Measurements from ENCODE around the gene STAG2.
"Not testable (repeated sequence)": the region's sequence is repeated elsewhere in the genome, so short reads cannot be mapped to it uniquely, and the experiment has no call there.

STAG2 gene

GRCh38 chrX:124042042-124042441 is 80.5 kb downstream of the STAG2 start:
- Histone ChIP-seq H3K27ac (ENCODE audit: low read length) (no peak overlapping the region), H3K9me3 (ENCODE audit: control insufficient read depth, low read depth, low read length) (peaks cover 5% of the 10 kb centered on the region), H3K4me3 (ENCODE audit: low read length) (no peak overlapping the region), H3K9ac (ENCODE audit: low read length) (no peak overlapping the region), H3K36me3 (ENCODE audit: control insufficient read depth, low read depth, low read length) (peaks cover 26% of the 10 kb centered on the region), H3K4me1 (ENCODE audit: control insufficient read depth, low read depth, low read length) (no peaks in the 10 kb centered on the region), H3K27me3 (ENCODE audit: control insufficient read depth, insufficient read depth, low read length) (no peaks in the 10 kb centered on the region)

- Histone ChIP-seq H3K27me3 (ENCODE audit: control insufficient read depth, insufficient read depth, low read length) (no peaks in the 10 kb centered on the region), H3K27ac (ENCODE audit: low read length) (no peak overlapping the region), H3K4me3 (ENCODE audit: low read length) (no peak overlapping the region), H3K9me3 (ENCODE audit: control insufficient read depth, low read depth, low read length) (peaks cover 5% of the 10 kb centered on the region), H3K9ac (ENCODE audit: low read length) (no peak overlapping the region), H3K36me3 (ENCODE audit: control insufficient read depth, low read depth, low read length) (peaks cover 34% of the 10 kb centered on the region), H3K4me1 (ENCODE audit: control insufficient read depth, low read depth, low read length) (no peaks in the 10 kb centered on the region)
These were observed 83.6 kb downstream of the STAG2 start for GRCh38 chrX:124045109-124045508.

DNA sequence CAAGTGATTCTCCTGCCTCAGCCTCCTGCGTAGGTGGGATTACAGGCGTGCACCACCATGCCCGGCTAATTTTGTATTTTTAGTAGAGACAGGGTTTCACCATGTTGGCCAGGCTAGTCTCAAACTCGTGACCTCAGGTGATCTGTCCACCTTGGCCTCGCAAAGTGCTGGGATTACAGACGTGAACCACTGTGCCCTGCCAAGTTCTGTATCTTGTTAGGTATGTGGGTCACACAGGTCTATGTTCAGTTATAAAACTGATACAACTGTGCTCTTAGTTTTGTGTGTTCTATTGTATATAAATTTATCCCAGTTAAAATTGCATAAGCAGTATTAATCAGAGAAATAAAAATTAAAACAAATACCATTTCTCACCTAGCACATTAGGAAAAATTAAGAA is 122.9 kb downstream of the STAG2 start:
- not testable (repeated sequence) for H3K9ac ChIP-seq (ENCODE audit: low read length); H3K27ac ChIP-seq (ENCODE audit: low read length); H3K4me1 ChIP-seq (ENCODE audit: control insufficient read depth, low read depth, low read length); H3K27me3 ChIP-seq (ENCODE audit: control insufficient read depth, insufficient read depth, low read length); H3K4me3 ChIP-seq (ENCODE audit: low read length)
- Histone ChIP-seq H3K9me3 (ENCODE audit: control insufficient read depth, low read depth, low read length) (peaks cover 24% of the 10 kb centered on the region), H3K36me3 (ENCODE audit: control insufficient read depth, low read depth, low read length) (peaks cover 64% of the 10 kb centered on the region)

- Histone ChIP-seq H3K9ac (ENCODE audit: low read length) (no peak overlapping the region), H3K9me3 (ENCODE audit: control insufficient read depth, low read depth, low read length) (peaks cover 22% of the 10 kb centered on the region), H3K36me3 (ENCODE audit: control insufficient read depth, low read depth, low read length) (peaks cover 62% of the 10 kb centered on the region), H3K27me3 (ENCODE audit: control insufficient read depth, insufficient read depth, low read length) (no peaks in the 10 kb centered on the region), H3K4me3 (ENCODE audit: low read length) (no peak overlapping the region), H3K4me1 (ENCODE audit: control insufficient read depth, low read depth, low read length) (no peaks in the 10 kb centered on the region), H3K27ac (ENCODE audit: low read length) (no peak overlapping the region)
These were observed 123.6 kb downstream of the STAG2 start for GRCh38 chrX:124085063-124085462.

- Histone ChIP-seq H3K4me1 (ENCODE audit: control insufficient read depth, low read depth, low read length) (no peaks in the 10 kb centered on the region), H3K36me3 (ENCODE audit: control insufficient read depth, low read depth, low read length) (peaks cover 65% of the 10 kb centered on the region), H3K4me3 (ENCODE audit: low read length) (no peak overlapping the region), H3K9me3 (ENCODE audit: control insufficient read depth, low read depth, low read length) (peaks cover 18% of the 10 kb centered on the region), H3K27me3 (ENCODE audit: control insufficient read depth, insufficient read depth, low read length) (no peaks in the 10 kb centered on the region), H3K27ac (ENCODE audit: low read length) (no peak overlapping the region), H3K9ac (ENCODE audit: low read length) (no peak overlapping the region)
These were observed 124.9 kb downstream of the STAG2 start for GRCh38 chrX:124086411-124086810.

- H3K27me3 ChIP-seq (ENCODE audit: control insufficient read depth, insufficient read depth, low read length), result no peaks in the 10 kb centered on the region
These were observed 125.7 kb downstream of the STAG2 start for GRCh38 chrX:124087000-124087746.

GRCh38 chrX:124093222-124093621 is 131.7 kb downstream of the STAG2 start:
- H3K9ac ChIP-seq (ENCODE audit: low read length), result no peak overlapping the region
- peaks cover 14% of the 10 kb centered on the region for H3K9me3 ChIP-seq (ENCODE audit: control insufficient read depth, low read depth, low read length)
- peaks cover 53% of the 10 kb centered on the region for H3K36me3 ChIP-seq (ENCODE audit: control insufficient read depth, low read depth, low read length)
- no peak overlapping the region for H3K27ac ChIP-seq (ENCODE audit: low read length)
- no peak overlapping the region for H3K4me3 ChIP-seq (ENCODE audit: low read length)
- H3K27me3 ChIP-seq (ENCODE audit: control insufficient read depth, insufficient read depth, low read length), result no peaks in the 10 kb centered on the region
- no peaks in the 10 kb centered on the region for H3K4me1 ChIP-seq (ENCODE audit: control insufficient read depth, low read depth, low read length)

More at GRCh38 chrX:124087000-124087746, 125.7 kb downstream of the STAG2 start:
- H3K4me1 ChIP-seq (ENCODE audit: control insufficient read depth, low read depth, low read length), result no peaks in the 10 kb centered on the region
- H3K4me3 ChIP-seq (ENCODE audit: low read length), result no peak overlapping the region
- H3K9me3 ChIP-seq (ENCODE audit: control insufficient read depth, low read depth, low read length), result peaks cover 18% of the 10 kb centered on the region
- H3K9ac ChIP-seq (ENCODE audit: low read length), result no peak overlapping the region
- H3K27ac ChIP-seq (ENCODE audit: low read length), result no peak overlapping the region
- peaks cover 68% of the 10 kb centered on the region for H3K36me3 ChIP-seq (ENCODE audit: control insufficient read depth, low read depth, low read length)

DNA sequence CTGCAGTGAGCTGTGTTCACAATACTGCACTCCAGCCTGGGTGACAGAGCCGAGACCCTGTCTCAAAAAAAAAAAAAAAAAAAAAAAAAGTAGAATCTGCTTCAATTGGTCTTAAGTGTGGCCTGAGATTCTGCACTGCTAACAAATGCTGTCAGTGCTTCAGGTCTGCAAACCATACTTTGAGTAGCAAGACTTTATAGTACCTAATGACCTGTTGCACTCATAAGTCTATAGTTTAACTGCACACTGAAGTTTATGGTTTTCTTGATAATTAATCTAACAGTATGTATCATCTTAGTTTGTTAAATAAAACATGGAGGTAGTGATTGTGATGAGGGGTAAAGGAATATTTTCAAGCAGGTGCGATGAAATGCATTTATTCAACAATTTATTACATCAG is 135.6 kb downstream of the STAG2 start:
- H3K4me3 ChIP-seq (ENCODE audit: low read length), result no peak overlapping the region
- peaks cover 34% of the 10 kb centered on the region for H3K36me3 ChIP-seq (ENCODE audit: control insufficient read depth, low read depth, low read length)
- no peaks in the 10 kb centered on the region for H3K27me3 ChIP-seq (ENCODE audit: control insufficient read depth, insufficient read depth, low read length)

DNA sequence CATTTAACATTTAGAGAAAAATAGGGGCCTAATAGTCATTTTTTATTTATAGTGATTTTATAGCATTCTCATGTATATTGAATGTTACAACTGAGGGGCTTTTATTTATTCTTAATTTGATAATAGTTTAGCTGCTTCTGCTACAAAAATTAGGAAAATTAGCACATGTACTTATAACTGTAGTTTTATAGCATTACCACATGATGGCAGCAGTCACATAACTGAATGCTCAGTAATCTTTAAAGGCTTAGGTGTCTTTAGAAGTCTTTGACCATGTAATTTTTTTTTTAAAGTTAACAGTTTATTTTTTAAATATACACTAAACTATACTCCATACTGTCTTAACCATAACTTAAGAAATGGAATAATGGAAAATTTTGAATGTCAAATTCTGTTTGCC is 136.6 kb downstream of the STAG2 start:
- Histone ChIP-seq H3K27ac (ENCODE audit: low read length) (no peak overlapping the region), H3K36me3 (ENCODE audit: control insufficient read depth, low read depth, low read length) (peaks cover 31% of the 10 kb centered on the region), H3K9me3 (ENCODE audit: control insufficient read depth, low read depth, low read length) (peaks cover 11% of the 10 kb centered on the region), H3K4me3 (ENCODE audit: low read length) (no peak overlapping the region), H3K9ac (ENCODE audit: low read length) (no peak overlapping the region), H3K4me1 (ENCODE audit: control insufficient read depth, low read depth, low read length) (no peaks in the 10 kb centered on the region), H3K27me3 (ENCODE audit: control insufficient read depth, insufficient read depth, low read length) (no peaks in the 10 kb centered on the region)

More for the DNA sequence above, 135.6 kb downstream of the STAG2 start:
- no peaks in the 10 kb centered on the region for H3K4me1 ChIP-seq (ENCODE audit: control insufficient read depth, low read depth, low read length)
- no peak overlapping the region for H3K9ac ChIP-seq (ENCODE audit: low read length)
- peaks cover 11% of the 10 kb centered on the region for H3K9me3 ChIP-seq (ENCODE audit: control insufficient read depth, low read depth, low read length)
- no peak overlapping the region for H3K27ac ChIP-seq (ENCODE audit: low read length)

DNA sequence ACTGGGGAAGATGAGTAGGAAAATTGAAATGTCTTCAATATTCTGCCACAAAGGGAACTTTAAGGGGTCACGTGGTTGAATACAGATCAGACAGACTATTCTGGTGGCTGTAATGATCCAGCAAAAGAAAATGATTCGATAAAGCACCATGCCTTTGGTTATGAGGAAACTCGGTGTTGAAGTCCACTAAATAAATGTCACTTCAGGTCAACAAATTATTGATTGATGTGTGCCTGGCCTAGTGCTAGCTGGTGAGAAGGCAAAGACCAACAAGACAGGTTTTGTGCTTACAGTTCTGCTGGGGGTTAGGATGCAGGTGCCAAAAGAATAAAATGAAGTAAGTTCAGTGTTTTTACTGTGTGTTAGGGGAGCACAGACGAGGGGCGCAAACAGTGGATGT is 142.5 kb downstream of the STAG2 start:
- Histone ChIP-seq H3K36me3 (ENCODE audit: control insufficient read depth, low read depth, low read length) (peaks cover 4% of the 10 kb centered on the region), H3K9me3 (ENCODE audit: control insufficient read depth, low read depth, low read length) (peaks cover 7% of the 10 kb centered on the region), H3K9ac (ENCODE audit: low read length) (no peak overlapping the region), H3K27ac (ENCODE audit: low read length) (no peak overlapping the region), H3K4me1 (ENCODE audit: control insufficient read depth, low read depth, low read length) (no peaks in the 10 kb centered on the region), H3K27me3 (ENCODE audit: control insufficient read depth, insufficient read depth, low read length) (no peaks in the 10 kb centered on the region), H3K4me3 (ENCODE audit: low read length) (no peak overlapping the region)

DNA sequence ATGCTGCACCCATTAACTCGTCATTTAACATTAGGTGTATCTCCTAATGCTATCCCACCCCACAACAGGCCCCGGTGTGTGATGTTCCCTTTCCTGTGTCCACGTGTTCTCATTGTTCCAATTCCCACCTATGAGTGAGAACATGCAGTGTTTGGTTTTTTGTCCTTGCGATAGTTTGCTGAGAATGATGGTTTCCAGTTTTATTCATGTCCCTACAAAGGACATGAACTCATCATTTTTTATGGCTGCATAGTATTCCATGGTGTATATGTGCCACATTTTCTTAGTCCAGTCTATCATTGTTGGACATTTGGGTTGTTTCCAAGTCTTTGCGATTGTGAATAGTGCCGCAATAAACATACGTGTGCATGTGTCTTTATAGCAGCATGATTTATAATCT is 143.0 kb downstream of the STAG2 start:
- H3K9ac ChIP-seq (ENCODE audit: low read length); H3K36me3 ChIP-seq (ENCODE audit: control insufficient read depth, low read depth, low read length); H3K9me3 ChIP-seq (ENCODE audit: control insufficient read depth, low read depth, low read length); H3K4me3 ChIP-seq (ENCODE audit: low read length); H3K27ac ChIP-seq (ENCODE audit: low read length); H3K4me1 ChIP-seq (ENCODE audit: control insufficient read depth, low read depth, low read length); H3K27me3 ChIP-seq (ENCODE audit: control insufficient read depth, insufficient read depth, low read length): not testable (repeated sequence)

All from iPS-18a (cell line).